GM18499 (cell line): Measurements from ENCODE around the gene HSD3B7.

Experiments used
- ATAC-seq: cut with Tn5 transposase; IDR thresholded peaks from one replicate; pipeline ENCODE4 v1.9.1; 2021; ENCODE audit warnings: moderate number of reproducible peaks; ENCODE audit not compliant: insufficient read depth, unreplicated experiment

HSD3B7 gene

DNA sequence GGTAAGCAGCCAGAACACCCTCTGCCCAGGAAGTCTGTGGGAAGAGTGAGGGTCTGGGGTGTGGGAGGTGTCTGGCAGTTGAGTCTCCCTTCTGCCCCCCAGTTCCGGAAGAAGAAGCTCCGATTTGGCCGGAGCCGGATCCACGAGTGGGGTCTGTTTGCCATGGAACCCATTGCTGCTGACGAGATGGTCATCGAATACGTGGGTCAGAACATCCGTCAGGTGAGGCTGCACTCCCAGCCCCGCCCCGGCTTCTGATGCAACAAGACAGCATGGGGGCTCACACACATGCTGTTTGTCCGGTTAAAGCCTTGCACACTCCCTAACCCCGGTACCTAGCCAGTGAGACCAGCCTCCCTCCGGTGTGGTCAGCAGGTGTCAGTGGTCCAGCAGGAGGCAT lies 4.0 kb upstream of the HSD3B7 start:
- no peak for ATAC-seq

DNA sequence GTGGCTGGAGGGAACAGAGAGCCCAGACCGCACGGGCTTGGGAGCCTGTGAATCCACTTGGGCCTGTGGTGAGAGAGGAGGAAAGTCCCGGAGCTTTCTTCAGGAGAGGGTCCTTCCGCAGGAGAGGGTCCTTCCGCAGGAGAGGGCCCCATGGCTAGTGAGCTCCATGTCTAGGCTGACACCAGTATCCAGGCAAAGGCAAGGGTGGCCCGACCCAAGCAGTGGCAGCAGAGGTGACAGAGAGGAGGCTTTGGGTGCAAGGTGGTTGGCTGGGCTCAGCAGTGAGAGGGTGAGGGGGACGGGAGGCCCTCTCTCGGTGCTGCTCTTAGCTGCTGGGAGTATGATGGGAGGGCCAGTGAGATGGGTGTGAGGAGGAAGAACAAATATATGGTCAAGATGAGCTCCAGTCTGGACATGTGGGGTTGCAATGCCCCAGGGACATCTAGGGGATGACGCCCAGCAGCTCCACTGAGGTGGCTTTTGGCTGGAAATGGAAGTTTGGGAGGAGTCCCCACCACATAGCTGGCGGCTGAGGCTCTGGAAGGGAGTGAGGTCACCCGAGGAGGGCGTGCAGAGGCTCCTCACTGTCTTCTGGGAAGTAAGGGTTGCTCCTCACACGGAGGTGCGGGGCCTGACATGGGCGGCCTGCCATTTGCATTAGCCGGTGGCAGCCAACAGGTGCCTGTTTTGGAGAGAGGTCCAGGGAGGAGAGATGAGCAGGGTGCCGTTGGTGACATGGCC lies 2.3 kb upstream of the HSD3B7 start:
- no peak for ATAC-seq

DNA sequence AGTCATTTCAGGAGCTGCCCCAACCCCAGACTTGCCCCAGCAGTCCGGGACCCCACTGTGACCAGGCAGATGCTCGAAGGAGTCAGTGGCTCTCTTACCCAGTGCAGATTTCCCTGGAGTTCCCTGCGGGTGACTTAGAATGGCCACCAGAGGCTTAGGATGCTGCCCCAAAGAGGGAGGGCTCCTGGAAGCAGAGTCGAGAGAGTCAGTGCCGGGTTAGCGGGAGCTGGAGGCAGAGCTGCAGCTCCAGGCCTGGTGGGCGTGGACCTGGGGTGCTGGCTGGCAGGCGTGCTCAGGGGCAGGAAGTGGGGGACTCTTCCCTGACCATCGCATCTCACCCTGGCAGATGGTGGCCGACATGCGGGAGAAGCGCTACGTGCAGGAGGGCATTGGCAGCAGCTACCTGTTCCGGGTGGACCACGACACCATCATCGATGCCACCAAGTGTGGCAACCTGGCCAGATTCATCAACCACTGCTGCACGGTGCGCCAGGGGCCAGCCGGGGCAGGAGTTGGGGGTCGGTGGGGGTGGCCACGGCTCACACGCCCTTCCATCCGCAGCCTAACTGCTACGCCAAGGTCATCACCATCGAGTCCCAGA lies 1.6 kb upstream of the HSD3B7 start:
- ATAC-seq = no peak

DNA sequence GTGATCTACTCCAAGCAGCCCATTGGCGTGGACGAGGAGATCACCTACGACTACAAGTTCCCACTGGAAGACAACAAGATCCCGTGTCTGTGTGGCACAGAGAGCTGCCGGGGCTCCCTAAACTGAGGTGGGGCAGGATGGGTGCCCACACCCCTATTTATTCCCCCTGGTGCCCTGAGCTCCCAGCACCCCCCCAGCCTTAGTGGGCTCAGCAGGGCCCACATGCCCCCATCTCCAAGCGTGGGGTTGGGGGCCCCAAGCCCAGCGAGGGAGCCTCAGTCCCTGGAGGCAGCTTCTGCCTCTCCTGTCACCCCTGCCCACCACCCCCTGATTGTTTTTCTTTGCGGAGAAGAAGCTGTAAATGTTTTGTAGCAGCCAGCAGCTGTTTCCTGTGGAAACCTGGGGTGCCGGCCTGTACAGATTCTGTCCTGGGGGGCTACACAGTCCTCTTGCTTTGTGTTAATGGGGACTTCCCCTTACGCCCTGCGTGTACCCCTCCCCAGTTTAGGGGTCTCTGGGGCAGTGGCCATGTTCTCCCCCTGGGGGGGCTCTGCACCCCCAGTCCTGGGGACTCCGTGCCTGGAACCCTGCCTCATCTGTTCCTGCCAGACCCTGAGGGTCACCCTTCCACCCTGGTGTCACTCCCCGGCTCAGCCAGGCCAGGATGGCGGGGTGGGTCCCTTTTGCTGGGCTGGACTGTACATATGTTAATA lies 953 bp upstream of the HSD3B7 start:
- no peak for ATAC-seq

DNA sequence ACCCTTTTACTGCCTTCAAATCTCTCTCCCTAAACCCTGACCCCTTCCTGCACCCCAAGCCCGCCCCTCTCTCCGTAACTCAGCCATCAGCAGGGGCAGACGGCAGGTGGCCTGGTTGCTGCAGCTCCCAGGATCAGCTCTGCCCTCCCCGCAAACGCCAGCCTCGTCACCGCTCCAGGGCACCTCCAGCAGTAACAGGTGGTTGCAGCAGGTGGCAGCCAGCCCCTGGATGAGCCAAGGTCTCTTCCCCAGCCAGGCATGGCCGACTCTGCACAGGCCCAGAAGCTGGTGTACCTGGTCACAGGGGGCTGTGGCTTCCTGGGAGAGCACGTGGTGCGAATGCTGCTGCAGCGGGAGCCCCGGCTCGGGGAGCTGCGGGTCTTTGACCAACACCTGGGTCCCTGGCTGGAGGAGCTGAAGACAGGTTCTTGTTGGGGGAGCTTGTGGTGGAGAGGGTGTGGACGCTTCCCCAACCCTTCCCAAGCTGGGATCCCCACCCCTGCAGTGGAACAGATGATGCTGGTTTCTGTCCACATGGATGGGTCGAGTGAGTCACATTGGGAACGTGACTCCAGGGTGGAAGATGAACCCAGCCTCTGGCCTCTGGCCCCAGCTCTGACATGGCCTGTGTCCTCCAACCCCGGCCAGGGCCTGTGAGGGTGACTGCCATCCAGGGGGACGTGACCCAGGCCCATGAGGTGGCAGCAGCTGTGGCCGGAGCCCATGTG lies 558 bp downstream of the HSD3B7 start:
- ATAC-seq = no peak

DNA sequence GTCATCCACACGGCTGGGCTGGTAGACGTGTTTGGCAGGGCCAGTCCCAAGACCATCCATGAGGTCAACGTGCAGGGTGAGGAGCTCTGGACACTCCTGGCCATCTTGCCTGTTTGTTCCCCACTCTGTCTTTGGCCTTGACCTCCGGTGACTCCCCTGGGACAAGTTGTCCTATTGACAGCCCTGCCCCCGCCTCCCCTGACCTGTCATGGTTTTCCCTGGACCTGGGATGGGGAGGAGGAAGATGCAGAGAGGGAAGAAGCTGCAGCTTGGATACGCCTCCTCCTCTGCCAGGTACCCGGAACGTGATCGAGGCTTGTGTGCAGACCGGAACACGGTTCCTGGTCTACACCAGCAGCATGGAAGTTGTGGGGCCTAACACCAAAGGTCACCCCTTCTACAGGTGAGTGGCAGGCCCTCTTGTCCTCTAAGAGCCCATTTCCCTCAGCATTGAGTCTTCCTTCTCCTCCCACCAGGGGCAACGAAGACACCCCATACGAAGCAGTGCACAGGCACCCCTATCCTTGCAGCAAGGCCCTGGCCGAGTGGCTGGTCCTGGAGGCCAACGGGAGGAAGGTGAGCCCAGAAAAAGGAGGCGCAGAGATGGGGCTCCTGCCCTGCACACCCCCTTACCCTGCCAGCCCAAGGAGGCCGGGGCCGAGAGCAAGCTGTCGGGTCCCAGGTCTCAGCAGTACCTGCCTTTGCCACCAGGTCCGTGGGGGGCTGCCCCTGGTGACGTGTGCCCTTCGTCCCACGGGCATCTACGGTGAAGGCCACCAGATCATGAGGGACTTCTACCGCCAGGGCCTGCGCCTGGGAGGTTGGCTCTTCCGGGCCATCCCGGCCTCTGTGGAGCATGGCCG lies 1.4 kb downstream of the HSD3B7 start:
- no peak for ATAC-seq

DNA sequence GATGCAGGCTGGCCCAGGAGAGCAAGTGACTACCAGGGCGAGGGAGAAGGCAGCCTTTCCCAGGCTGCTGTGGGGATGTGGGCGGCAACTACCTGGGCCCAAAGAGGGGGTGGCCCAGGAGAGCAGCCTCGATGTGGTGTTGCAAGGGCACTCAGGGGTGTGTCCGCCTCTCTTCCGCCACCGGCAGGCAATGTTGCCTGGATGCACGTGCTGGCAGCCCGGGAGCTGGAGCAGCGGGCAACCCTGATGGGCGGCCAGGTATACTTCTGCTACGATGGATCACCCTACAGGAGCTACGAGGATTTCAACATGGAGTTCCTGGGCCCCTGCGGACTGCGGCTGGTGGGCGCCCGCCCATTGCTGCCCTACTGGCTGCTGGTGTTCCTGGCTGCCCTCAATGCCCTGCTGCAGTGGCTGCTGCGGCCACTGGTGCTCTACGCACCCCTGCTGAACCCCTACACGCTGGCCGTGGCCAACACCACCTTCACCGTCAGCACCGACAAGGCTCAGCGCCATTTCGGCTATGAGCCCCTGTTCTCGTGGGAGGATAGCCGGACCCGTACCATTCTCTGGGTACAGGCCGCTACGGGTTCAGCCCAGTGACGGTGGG lies 2.7 kb downstream of the HSD3B7 start:
- no peak for ATAC-seq

DNA sequence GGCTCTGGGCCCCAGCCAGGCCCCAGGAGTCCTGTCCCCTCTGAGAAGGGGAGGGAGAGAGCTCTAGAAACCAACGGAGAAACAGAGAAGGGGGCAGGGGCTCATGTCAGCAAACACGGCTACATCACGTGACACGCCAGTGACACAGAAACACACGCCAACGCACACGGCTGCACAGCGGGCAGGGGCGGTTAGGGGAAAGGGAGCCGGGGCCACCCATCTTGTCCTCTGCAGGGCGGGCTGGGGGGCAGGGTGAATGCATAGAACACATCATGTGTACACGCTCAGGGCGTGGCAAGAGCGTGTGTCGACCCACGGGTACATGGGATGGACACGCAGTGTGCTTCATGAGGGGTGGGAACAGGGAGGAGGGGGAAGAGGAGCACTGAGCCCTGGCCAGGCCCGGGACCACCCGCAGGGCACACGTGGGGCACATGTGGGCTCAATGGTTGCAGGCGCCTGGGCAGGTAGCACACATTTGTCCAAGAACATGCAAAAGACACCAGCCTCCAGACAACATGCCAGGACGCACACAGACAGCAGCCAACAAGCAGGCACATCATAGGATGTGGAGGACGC lies 4.6 kb downstream of the HSD3B7 start:
- no peak for ATAC-seq

DNA sequence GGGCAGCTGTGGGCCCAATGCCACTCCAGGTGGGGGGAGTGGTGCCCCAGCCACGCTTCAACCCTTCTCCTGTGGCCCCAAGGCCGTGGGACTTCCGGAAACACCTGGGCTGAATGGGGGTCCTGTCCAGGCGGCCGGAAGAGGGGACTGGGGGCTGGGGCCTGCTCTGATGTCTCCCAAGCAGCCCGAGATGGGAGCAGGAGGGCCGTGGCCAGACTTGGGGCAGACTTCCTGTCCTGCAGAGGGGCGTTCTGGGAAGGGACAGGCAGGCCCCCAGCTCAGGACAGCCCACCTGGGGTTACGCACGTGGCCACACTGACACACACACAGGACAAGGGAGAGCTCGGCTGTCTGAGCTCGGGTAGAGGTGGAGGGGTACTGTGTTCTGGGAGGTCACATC lies 5.1 kb downstream of the HSD3B7 start:
- no peak for ATAC-seq

DNA sequence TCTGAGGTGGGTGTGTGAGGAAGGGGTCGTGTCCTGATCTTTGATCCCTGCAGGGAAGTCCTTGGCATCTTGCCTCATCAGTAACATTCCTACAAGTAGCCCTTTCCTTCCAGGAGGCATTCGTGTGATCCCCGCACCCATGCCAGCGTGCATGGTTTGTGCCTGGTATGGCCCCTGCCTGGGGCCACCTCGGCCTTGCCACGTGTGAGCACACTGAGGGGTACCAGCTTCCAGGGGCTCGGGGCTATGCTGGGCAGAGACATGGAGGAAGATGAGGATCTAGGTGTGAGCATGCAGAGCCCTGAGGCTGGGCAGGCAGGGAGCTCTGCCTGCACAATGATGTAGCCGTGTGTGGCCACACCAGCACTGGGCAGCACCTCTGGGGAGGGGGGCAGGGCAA lies 6.0 kb downstream of the HSD3B7 start:
- ATAC-seq = no peak

DNA sequence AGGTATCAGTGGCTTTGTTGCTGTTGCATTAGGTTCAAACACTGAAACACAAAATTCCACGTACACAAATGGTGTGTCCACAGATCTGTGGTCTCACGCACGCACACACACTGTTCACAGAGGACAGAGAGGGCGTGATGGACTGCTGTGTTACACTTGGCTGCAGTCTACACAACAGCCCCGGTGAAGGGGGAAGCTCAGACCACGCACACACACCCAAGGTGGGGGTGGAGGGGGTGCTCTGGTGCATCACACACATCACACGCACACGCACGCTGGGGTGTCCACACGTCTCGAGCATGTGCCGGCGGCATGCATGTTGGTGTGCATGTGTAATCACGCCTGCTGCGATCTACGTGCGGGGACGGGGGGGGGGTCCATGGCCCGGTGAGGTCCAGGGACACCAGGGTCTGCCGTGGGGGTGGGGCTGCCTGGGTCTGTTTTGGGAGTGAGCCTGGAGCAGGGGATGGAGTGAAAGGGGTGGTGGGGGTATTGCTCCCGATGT lies 7.3 kb downstream of the HSD3B7 start:
- ATAC-seq = no peak

DNA sequence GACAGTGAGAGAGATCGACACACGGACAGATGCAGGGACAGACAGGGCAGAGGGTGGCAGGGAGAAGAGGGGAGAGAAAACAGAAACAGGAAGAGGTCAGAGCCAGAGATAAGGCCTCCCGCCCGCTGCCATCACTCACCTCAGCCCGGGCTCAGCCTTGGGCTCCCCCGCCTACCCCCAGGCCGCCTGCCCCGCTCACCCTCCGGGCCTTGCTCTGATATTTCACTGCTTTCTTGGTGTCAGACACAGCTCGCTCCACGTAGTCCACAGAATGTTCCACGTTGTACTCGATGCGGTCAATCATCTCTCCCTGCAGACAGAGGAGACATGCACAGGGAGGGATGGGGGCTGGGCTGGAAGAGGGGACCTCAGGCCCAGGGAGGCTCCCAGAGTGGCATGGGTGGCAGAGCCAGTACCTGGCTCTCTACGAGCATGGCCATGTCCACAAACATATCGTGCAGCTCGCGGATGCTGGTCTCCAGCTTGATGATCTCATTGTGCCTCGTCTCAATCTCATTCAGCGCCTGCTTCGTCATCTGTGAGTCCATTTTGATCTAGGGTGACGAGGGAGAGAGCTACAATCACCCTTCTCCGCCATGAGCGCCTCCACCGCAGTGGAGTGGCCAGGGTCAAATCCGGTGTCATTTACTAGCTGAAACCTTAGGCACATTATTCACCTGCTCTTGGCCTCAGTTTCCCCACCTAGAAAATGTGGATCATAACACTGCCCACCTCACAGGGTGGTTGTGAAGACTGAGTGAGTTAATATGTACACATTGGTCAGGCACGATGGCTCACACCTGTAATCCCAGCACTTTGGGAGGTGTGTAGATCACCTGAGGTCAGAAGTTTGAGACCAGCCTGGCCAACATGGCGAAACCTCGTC lies 8.2 kb downstream of the HSD3B7 start:
- no peak for ATAC-seq

DNA sequence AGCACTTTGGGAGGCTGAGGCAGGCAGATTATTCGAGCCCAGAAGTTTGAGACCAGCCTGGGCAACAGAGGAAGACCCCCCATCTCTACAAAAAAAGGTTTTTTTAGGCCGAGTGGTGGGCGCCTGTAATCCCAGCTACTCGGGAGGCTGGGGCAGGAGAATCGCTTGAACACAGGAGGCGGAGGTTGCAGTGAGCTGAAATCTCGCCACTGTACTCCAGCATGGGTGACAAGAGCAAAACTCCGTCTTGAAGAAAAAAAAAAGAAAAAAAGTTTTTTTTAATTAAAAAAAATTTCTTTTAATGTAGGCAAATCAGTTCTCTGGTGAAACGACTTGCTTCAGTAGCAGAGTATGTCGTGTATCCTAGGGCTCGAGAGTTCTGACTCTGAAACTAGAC lies 10.9 kb downstream of the HSD3B7 start:
- ATAC-seq = no peak

DNA sequence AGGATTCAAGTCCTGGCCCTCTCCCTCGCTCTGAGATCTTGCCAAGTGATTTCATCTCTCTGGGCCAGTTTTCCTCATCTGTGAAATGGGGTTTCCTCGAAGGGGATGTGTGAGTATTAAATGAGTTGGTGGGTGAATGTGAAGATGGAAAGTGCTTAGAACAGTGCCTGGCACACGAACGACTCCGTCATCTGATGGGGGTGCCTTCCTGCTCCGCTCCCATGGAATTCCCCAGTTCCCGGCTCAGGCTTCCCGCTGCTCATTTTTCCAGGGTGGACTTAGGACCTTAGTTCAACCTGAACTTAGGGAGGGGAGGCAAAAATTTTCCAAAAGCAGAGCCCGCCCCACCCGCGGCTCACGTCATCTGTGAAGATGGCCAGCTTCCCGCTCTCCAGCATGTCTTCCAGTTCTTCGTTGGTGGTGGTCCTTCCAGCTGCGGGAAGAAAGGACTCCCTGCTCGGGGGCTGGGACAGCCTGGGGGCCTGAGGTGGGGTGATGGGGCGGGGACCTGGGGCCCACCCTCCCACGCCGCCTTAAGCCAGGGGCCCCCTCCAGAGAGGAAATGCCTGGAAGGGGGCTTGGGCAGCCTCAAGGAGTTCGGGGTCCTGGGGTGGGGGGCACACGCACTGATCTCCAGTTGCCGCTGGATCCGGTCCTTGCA lies 11.4 kb downstream of the HSD3B7 start:
- no peak for ATAC-seq

DNA sequence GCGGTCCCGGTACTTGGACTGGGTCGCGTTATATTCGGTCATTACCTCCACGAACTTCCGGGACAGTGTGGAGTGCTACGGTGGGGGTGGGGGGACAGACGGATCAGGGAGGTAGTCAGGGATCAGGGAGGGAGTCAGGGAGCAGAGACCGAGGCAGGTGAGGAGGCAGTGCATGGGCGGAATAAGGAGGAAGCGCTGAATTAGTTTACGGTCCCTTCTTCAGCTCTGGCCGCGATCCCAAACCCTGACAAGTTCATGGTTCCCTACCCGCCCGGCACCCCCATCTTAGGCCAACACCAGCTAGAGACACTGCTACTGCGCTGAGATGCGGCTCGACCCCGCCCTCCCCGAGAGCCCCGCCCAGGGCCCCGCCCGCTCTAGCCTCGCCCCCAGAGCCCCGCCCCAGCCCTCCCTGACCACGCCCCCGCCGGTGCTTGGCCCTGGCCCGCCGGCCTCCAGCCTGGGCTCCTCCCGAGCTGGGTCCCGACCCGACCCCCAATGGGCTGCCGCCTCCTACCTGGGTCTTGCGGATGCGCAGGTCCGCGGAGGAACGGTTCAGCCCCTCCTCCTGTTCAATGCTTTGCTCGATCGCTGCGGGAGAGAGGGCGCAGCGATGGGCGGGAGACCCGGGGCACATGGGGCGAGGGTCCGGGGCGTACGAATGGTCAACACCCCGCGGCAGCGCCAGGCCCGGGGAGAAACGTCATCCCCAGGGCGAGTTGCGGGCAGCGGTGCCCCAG lies 12.1 kb downstream of the HSD3B7 start:
- no peak for ATAC-seq

DNA sequence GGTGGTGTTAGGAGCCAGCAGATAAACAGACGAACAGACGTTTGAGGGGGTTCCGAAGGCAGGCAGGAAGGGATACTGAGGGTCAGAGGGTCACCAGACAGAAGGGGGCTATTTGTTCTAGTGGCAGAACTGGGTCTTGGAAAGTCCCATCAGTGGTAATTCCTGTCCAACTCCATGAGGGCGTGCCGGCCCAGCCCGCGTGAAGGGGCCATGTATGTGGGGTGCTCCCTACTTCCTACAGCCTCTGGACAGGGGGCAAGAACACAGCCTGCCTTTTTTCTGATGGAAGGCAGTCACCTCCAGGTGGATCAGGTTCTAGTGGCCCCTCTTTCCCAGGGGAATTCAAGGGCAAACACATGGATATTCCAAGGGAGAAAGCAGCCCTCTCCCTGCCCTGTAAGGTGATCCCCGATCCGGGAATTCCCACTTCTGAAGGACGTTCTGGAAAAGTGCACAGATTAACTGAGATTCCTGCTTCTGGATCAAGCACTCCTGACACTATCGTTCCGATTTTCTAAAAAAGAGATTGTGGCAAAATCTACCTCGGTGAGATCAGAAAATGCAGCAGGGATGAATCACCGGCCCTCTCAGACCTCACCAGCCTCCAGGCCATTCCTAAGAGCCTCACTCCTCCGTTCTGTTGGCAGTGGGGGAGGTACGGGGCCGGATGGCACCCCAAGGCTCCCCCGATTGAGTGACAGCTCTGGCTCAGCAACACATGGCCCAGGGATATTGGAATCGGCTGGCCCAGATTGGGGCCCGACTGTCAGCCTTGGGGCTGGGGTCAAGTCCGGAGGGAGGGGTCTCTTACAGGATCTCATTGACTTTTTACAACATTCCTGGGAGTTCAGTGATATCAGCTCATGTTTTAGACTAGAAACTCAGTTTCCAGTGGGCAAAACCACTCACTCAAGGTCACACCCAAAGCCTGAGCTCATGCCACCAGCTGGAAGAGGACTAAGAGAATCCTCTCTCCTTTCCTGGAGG lies 13.0 kb downstream of the HSD3B7 start:
- no peak for ATAC-seq
